NCI-H1694 treated with DMSO at 0.1 percent for 48 hours (cell line): Measurements from ENCODE around the gene DDIT3.
A peak's percentile ranks its signal among the peaks of the same experiment; 100 is the strongest.
"Not testable (repeated sequence)": the region's sequence is repeated elsewhere in the genome, so short reads cannot be mapped to it uniquely, and the experiment has no call there.

Experiments
- DNase-seq: peaks from one replicate; lab custom pipeline; 2025; lab: John Stamatoyannopoulos, UW

The DDIT3 gene, protein sequence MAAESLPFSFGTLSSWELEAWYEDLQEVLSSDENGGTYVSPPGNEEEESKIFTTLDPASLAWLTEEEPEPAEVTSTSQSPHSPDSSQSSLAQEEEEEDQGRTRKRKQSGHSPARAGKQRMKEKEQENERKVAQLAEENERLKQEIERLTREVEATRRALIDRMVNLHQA

DNA sequence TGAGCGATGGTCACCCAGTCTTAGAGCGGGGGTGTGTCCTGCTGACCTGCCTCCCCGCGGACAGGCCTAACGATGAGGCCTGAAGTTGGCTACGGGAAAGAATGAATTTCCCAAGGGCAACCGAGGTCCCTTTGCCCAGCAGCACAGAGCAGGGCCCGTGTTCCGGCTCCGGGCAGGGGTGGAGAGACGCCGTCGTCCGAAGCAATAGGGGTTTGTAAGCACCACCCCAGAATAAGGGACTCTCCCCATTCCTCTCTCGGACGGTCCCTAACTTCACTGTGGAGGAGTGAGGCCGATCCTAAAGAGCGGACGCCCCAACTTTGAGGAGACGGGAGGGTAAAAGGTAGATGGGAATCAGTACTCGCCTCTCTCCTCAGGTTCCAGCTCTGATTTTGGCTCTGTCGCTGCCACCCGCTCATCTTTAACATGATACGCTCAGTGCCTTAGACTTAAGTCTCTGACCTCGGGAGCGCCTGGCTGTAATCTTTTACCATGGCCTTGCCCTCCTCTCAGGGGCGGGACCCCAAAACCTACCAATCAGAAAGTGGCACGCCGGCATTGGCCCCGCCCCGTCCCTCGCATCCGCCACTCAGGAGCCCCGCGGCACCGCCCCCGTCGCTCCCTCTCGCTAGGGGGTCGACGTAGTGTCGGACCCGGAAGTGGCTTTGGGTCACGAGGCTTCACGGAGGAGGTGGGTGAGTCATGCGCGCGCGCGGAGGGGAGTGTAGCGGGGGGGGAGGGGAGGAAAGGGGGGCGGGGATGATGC is at the start of gene DDIT3:
DDIT3 (minus strand) TSS at position 462 of the 766 bp plus-strand sequence. CDS start 3,108 bp downstream, outside the sequence.
- DNase-seq, result peak; percentile 94

DNA sequence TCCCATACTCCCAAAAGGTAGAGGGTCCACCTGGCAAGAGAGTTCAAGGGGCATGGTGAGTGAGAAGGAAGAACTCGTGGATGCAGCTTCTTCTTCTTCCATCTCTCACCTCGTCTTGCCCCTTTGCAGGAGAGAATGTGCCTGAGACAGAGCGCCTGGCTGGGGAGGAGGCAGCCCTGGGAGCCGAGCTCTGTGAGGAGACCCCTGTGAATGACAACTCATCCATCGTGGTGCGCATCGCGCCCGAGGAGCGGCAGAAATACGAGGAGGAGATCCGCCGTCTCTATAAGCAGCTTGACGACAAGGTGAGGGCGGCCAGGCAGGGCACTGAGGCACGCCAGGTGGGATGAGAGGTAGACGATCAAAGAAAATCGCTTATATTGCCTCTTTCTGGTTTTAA is 49.5 kb upstream of the DDIT3 start:
- DNase-seq, result no peak

DNA sequence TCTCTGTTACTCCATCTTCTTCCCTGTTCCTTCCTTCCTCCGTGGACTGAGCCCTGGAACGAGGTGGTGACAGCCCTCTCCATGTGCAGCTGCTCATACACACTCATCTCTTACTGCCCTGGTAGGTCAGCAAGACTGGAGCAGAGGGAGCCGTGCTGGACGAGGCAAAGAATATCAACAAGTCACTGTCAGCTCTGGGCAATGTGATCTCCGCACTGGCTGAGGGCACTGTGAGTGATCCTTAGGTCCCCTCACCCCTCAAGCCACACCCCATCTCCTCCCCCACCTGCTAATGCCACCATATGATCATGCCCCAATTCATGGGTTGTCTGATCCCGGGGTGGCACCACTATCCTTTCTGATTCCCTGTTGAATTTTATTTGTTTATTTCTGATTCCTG is 48.5 kb upstream of the DDIT3 start:
- no peak for DNase-seq

DNA sequence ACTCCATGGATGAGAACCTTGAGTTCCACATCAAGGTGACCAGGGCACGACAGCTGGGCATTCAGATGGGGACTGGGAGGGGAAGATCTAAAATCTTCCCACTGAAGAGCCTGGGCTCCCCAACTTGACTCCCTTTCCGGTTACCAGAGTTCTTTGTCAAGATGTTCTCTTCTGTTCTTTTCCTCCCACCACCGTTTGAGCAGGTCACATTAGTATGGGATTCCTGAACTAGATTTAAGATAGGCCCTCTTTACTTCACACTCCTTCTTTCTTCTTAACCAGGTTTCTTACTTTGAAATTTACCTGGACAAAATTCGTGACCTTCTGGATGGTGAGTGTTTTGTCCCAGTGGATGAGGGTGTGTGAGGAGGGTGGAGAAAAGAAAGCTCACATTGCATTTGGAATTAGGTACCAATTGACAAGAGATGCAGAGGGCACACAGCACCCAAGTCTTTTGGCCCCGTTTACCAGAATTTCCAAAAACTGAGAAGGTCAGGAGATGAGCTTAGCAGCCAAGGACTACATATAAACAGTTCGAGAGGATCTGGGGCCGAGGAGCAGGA is 43.9 kb upstream of the DDIT3 start:
- no peak for DNase-seq

DNA sequence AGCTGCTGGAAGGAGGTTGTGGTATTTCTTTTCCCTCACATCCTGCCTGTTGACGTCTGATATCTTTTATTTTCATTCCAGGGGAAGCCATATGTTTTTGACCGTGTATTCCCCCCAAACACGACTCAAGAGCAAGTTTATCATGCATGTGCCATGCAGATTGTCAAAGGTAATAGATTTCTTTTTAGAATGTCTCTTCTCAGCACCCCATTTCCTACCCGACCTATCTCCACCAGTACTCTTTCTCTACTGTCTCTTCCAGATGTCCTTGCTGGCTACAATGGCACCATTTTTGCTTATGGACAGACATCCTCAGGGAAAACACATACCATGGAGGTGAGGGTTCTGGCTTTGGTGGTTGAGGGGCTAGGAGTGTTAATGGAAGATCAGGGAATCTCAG is 43.0 kb upstream of the DDIT3 start:
- DNase-seq, result no peak

DNA sequence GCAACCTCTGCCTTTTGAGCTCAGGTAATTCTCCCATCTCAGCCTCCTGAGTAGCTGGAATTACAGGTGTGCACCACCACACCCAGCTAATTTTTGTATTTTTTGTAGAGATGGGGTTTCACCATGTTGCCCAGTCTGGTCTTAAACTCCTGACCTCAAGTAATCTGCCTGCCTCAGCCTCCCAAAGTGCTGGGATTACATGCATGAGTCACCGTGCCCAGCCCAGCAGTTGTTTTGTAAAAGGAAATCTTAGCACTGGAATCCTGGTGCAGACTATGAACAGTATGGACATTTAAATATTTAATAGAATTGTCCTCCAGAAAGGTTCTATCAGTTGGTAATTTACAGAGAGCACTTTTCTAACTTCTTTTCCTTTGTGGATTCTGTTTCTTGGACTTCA is 40.8 kb upstream of the DDIT3 start:
- not testable (repeated sequence) for DNase-seq

DNA sequence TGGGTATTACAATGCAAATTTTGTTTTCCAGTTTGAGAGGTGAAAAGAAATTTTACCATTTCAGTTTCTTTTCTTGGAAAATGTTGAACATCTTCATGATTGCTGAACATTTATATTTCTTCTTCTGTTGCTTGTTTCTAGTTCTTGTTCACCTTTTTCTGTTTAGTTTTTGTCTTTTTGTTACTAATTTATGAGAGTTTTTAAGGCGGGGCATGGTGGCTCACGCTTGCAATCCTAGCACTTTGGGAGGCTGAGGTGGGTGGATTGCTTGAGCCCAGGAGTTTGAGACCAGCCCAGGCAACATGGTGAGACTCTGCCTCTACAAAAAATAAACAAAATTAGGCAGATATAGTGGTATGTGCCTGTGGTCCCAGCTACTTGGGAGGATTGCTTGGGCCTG is 40.2 kb upstream of the DDIT3 start:
- DNase-seq, result no peak

DNA sequence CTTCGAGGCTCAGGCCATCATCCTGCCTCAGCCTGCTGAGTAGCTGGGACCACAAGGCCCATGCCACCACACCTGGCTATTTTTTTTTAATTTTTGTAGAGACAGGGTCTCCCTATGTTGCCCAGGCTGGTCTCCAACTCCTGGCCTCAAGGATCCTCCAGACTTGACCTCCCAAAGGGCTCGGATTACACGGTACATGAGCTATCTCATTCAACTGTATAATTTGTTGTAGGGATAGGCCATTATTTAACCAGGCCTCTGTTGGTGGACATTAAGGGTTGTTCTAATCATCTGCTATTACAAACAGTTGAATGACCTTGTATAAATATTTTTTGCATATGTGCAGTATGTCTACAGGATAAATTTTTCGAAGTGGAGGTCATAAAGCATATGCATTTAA is 38.5 kb upstream of the DDIT3 start:
- no peak for DNase-seq

DNA sequence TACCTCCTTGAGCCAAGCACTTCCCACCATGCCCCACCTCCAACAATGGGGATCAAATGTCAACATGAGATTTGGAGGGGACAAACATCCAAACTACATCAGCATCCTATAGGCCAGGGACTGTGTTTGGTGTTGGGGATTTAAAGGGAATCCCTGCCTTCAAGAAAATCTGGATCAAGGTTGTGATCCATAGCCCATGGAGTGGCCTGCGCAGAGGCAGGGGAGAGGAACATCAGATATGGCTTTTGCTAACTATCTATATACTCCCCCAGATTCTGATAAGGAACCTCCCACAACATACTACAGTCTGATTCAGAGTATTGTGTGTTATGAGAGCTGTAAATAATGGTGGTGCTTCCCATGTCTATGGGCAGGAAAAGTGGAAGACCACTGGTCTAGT is 34.6 kb upstream of the DDIT3 start:
- no peak for DNase-seq

DNA sequence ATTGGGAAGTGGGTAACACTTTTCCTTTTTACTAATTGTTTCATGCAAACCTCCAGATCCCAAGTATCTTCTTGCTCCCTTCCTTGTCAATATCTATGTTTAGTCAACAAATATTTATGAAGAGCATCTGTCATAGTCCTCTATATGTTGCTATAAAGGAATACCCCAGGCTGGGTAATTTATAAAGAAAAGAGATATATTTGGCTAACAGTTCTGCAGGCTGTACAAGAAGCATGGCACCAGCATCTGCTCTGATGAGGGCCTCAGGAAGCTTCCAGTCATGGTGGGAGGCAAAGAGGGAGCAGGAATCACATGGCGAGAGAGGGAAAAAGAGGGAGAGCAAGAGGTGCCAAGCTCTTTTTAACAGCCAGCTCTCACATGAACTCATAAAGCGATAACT is 34.1 kb upstream of the DDIT3 start:
- no peak for DNase-seq

DNA sequence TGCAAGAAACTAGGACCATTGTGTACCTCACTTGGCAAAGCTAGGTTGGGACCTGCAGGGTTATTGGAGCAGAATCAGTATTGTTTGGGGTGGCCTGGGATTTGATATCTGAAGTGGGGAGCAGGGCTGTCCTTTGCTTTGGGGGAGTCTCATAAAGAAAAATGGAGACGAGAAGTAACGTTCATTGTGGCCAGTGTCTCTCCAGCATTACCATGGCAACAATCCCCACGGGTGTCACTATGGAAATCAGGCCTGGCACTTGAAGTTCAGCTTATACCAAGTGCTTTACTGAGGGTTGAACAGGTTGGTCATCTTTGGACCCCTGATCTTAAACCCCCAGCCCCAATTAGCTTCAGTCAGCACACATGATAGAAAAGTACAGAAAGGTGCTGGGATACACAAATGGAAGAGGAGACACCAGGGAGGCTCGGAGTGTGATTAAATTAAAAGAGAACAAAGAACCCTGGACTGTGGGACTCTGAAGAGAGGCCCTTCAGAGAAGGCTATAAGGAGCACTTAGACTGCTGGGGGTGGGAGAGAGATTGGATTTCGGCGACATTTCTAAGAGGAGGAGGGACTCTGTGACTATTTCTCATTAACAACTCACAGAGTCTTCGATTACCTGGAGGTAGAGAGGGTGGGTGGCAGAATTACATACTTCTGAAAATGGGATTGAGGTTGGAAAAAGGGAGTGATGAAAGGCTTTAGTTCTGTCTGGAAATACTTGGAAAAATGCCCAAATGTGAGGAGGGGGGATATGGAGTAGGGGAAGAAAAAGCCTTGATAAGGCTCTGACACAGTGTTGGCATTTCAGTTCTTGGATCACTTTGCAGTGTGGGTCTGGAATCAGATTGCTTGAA is 33.3 kb upstream of the DDIT3 start:
- no peak for DNase-seq

DNA sequence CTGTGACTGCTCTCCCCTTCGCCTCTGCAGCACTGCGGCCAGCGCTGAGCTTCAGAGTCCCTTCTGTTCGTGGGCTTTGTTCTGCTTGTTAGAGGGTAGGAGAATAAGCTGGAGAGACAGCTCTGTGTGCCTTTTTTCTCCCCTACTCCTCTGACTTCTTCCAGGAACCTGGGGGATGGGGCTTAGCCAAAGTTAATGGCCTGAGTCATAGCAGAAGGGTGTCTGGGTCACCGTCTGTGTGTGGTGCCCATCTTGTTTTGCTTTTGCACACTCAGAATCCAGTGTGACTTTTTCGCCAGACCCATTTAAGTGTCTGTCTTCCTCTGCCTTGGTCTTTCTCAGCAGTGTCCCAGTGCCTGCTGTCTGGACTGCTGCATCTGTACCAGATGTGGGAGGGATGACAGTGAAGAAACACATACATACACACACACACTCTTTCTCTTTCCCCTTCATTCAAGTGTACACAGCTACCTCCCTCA is 32.6 kb upstream of the DDIT3 start:
- DNase-seq, result no peak

DNA sequence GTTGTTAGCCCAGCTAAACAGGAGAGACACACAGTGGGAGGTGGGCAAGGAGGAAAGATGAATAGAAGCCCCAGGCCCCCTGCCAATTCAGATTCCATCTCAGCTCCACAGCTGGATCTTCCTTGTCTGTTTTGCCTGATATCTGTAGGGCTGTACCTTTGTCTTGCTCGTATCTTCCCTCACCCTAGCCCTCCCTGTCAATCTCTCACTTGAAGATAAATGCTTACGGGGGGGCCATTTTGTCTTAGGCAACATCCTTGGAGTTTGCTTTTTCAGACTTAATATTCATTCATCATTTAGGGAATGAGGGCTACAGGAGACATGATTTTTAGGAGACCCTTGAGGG is 32.0 kb upstream of the DDIT3 start:
- no peak for DNase-seq

DNA sequence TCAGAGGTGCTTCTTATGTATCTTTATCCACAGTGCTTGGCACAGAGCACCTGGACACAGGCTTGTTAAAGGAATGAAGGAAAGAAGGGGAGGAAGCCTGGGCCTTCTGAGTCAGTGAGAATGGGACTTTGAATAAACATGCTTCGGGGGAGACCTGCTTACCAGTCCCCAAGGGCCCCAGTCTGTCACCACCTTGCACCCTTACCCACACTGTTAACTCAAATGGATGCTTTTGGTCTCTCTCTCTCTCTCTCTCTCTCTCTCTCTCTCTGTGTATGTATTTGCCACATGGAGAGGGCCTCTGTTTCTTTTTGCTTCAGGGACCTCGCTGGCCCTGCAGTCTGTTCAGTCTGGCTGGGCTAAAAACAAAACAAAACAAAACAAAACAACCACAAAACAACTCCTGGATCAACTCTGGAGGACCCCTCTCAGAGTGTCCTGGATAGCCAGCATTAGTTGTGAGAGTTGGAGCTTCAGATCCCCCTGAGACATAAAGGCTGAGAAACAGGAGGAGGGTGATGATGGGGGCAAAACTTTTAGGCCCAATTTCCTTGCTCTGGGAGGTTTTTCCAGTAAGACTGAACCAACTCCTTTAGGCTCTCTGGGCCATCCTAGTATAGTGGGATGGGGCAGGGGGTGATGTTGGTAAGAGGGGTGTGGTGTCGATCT is 31.5 kb upstream of the DDIT3 start:
- DNase-seq, result no peak

DNA sequence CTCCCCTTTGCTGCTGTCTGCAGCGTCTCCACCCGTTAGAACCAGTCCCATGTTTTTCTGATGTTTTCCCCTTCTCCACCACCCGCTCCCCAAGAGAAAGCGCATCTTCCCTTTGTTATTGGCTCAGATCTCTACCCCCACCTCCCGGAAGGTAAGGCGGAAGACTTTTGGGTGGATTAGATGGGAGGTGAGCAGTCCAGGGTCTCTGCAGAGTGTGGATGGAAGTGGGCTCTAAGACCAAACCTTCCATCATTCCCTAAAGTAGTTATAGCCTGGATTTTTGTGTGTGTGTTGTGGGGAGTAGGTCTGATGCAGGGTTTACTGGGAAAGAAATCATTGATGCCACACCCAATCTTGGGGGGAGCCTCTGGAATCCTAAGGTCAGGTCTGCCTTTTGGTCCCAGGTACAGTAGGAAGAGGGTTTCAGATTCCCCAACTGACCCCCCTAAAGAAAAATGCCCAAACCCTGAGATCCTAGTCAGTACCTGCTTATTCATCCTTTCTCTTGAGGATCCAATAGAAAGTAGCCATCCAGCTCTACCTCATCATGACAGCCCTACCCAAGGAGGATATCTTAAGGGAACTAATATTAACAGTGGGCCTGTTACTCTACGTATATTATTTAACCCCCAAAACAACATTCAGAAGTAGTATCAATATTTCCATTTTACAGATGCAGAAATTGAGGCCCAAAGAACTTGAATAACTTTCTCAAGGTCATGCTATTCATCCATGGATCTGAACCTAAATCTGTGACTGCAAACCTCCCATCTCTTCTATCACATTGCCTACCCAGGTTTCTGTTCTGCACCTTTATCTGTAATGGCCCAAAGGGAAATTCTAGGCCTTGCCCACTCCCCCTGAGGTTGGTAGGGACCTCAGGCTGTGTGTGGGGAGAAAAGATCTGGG is 30.6 kb upstream of the DDIT3 start:
- no peak for DNase-seq

DNA sequence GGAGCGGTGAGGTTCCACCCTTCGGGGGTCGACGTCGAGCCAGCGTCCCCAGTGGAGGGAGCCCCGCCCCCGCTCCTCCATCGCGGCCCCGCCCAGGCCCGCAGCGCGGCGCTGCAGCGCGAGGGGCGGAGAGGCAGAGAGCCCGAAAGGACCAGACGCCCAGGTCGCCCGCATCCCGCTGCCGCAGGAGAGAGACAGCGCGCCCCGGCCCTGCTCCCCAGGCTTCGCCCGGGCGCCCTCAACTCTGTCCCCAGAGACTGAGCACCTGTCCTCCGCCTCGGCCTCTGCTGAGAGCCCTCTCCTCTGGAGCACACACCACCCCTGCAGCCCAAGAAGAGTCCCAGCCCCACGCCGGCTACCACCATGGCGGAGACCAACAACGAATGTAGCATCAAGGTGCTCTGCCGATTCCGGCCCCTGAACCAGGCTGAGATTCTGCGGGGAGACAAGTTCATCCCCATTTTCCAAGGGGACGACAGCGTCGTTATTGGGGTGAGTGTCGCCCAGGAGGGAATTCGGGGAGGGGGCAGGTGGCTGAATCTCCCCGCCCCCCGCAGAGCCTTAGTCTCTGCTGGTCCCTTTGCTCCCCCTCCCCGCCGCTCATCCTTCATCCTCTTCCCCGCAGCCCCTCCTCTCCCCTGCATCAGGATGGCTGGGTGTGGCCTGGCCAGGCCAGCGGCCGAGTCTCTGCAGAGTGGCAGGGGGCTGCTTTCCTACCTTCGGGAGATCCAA is 29.8 kb upstream of the DDIT3 start, which contains the start of gene KIF5A:
KIF5A (plus strand) TSS at position 136 of the 732 bp plus-strand sequence; CDS start at position 364, 228 bp downstream.
- DNase-seq, result peak; percentile 30

DNA sequence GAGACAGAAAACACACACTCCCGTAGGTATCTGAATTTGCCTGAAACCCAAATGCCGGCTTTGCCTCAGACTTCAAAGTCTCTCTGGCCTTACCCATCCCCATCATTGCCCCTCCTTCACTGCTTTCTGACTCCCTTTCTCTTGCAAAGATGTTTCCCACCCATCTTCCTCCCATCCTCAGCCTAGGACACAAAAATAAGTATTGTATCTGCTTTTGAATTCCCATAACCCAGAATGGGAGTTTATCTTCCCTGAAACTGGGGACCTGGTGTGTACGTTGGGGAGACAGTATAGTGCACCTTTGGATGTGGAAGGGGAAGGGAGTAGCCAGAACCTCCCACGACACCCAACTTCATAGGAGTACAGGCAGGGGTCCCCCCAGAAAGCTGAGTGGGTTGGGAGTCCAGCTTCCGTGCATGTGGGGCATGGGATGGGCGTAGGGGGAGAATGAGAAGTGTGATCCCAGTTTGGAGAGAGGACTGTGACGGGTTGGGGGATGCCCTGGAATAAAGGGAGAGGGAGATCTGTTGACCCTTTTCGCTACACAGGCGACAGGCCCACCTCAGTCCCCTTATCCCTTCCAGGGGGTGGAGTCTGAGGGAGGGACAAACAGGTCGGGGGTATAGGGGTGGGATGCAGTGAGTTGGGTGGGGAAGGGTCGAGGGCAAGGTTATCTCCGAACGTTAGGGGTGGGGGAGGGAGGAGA is 29.0 kb upstream of the DDIT3 start:
- DNase-seq, result no peak

DNA sequence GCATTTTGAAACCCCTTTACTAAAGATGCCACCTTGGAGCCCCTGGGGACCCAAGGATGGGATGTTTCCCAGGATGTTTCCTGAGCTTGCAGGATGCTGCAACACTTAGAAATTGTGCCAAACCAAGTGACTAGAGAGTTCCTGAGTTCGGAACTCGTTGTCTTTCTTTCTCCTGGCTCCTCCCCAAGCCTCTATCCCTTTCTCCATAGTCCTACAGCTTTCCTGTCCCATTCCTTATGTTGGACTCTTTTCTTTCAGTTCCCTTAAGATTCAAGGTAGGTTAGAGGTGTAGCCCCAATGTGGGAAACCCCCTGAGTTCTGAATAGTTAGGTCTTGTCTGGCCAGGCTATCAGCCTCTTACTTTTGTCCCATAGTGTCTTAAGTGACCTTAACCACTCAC is 28.2 kb upstream of the DDIT3 start:
- no peak for DNase-seq

DNA sequence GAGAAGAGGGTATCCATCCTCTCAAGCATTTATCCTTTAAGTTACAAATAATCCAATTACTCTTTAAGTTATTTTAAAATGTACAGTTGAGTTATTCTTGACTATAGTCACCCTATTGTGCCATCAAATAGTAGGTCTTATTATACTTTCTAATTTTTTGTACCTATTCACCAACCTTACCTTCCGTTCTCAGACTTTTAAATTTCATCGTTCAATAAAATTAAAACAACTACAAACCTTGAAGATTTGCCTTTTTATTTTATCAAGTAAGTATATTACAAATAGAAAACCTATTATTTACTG is 27.6 kb upstream of the DDIT3 start:
- no peak for DNase-seq
